Measurements from ENCODE around the gene RNASEH2A.
A peak's percentile ranks its signal among the peaks of the same experiment; 100 is the strongest.
"Not testable (repeated sequence)": the region's sequence is repeated elsewhere in the genome, so short reads cannot be mapped to it uniquely, and the experiment has no call there.

The RNASEH2A gene

GRCh38 chr19:12834566-12834943 lies 28.2 kb downstream of the RNASEH2A start, which contains the start of gene RTBDN:
Gene RTBDN (minus strand): TSS chr19:12834579. CDS start chr19:12829979, 4,600 bp downstream.
- no peak for DNase-seq

GRCh38 chr19:12834976-12835757 lies 28.8 kb downstream of the RNASEH2A start:
- DNase-seq: peak in 1 of 5 experiments; percentile 56

GRCh38 chr19:12836529-12836863 lies 30.1 kb downstream of the RNASEH2A start:
- DNase-seq: no peak

GRCh38 chr19:12837225-12837624 lies 30.8 kb downstream of the RNASEH2A start:
- no peak for DNase-seq

- peak in 4 of 5 experiments; percentile 19 to 75 (median 42) for DNase-seq
Observed at GRCh38 chr19:12838182-12838885, 31.9 kb downstream of the RNASEH2A start, which contains the start of gene MAST1. Gene MAST1 (plus strand): TSS chr19:12838515. CDS start chr19:12838573, 58 bp downstream.

- peak in 2 of 5 experiments; percentile 35 to 75 for DNase-seq
Observed at GRCh38 chr19:12838886-12839756, 32.7 kb downstream of the RNASEH2A start.

GRCh38 chr19:12840091-12841079 lies 34.0 kb downstream of the RNASEH2A start:
- DNase-seq: peak in 1 of 5 experiments; percentile 52

- DNase-seq: peak in 1 of 5 experiments; percentile 30
Observed at GRCh38 chr19:12841094-12841493, 34.7 kb downstream of the RNASEH2A start.

GRCh38 chr19:12842511-12842910 lies 36.1 kb downstream of the RNASEH2A start:
- DNase-seq: no peak

GRCh38 chr19:12843328-12843727 lies 36.9 kb downstream of the RNASEH2A start:
- no peak for DNase-seq

- no peak for DNase-seq
Observed at GRCh38 chr19:12843999-12844732, 37.8 kb downstream of the RNASEH2A start.

- DNase-seq: not testable (repeated sequence)
Observed at GRCh38 chr19:12846613-12847012, 40.2 kb downstream of the RNASEH2A start.

GRCh38 chr19:12847159-12848139 lies 41.1 kb downstream of the RNASEH2A start:
- peak; percentile 62 to 81 (median 76) for DNase-seq

- DNase-seq: no peak
Observed at GRCh38 chr19:12856653-12857052, 50.3 kb downstream of the RNASEH2A start.

GRCh38 chr19:12858041-12858928 lies 51.9 kb downstream of the RNASEH2A start:
- DNase-seq: no peak

GRCh38 chr19:12859546-12859945 lies 53.2 kb downstream of the RNASEH2A start:
- DNase-seq: no peak

Data from T-helper 2 cell (primary cell).